Liver (tissue), 9 donors: ENCODE results near the gene ADGRL2. TPM values are rescaled to one million over a fixed set of nuclear protein-coding genes. Genes with fewer than 3 reads are reported as not detected.

Experiments
- DNase-seq: peaks from one replicate; pipeline ENCODE4 v3.0.0-alpha.2; 2017; ENCODE audit warnings: low spot score
- H3K27ac ChIP-seq, 2 donors: one replicate each; pipeline ENCODE4 v1.7.0; 2013; ENCODE audit warnings: inconsistent platforms in 2 of 2, low read length in 2 of 2, control low read depth in 1 of 2, low read depth in 1 of 2, mild to moderate bottlenecking in 1 of 2
- H3K27me3 ChIP-seq, 4 donors: one replicate each; pipeline versions ENCODE4 v1.6.1 to v1.7.0; 2013; ENCODE audit warnings: low read length in 3 of 4, inconsistent platforms in 1 of 4, mild to moderate bottlenecking in 1 of 4, moderate library complexity in 1 of 4; ENCODE audit not compliant: control insufficient read depth in 4 of 4, insufficient read depth in 4 of 4
- H3K36me3 ChIP-seq, 4 donors: one replicate each; pipeline versions ENCODE4 v1.6.1 to v1.7.0; 2013; ENCODE audit warnings: low read length in 3 of 4, mild to moderate bottlenecking in 3 of 4, low read depth in 1 of 4, moderate library complexity in 1 of 4; ENCODE audit not compliant: control insufficient read depth in 4 of 4, insufficient read depth in 3 of 4
- H3K4me1 ChIP-seq, 4 donors: one replicate each; pipeline versions ENCODE4 v1.6.1 to v1.7.0; 2013; ENCODE audit warnings: low read length in 3 of 4, mild to moderate bottlenecking in 3 of 4, moderate library complexity in 1 of 4; ENCODE audit not compliant: control insufficient read depth in 4 of 4, insufficient read depth in 4 of 4
- H3K4me3 ChIP-seq, 3 donors: one replicate each; pipeline versions ENCODE4 v1.6.1 to v1.7.0; 2013; ENCODE audit warnings: low read length in 3 of 3, control low read depth in 1 of 3, low read depth in 1 of 3, mild to moderate bottlenecking in 1 of 3
- H3K9ac ChIP-seq, 2 donors: one replicate each; pipeline ENCODE4 v1.7.0; 2013; ENCODE audit warnings: low read length in 2 of 2, mild to moderate bottlenecking in 2 of 2, moderate library complexity in 2 of 2, control low read depth in 1 of 2, low read depth in 1 of 2
- H3K9me3 ChIP-seq, 4 donors: one replicate each; pipeline versions ENCODE4 v1.6.1 to v1.7.0; 2013; ENCODE audit warnings: low read length in 3 of 4; ENCODE audit not compliant: control insufficient read depth in 4 of 4
- EGR1 ChIP-seq, 2 donors: IDR thresholded peaks; 2 replicates each; pipeline ENCODE4 v1.6.1; 2016 to 2018; ENCODE audit warnings: antibody characterized with exemption in 2 of 2, low read depth in 2 of 2
- FOXA1 ChIP-seq: IDR thresholded peaks from 2 replicates; pipeline ENCODE4 v1.6.1; 2016; ENCODE audit warnings: antibody characterized with exemption
- FOXA2 ChIP-seq: IDR thresholded peaks from 2 replicates; pipeline ENCODE4 v1.6.1; 2016; ENCODE audit warnings: antibody characterized with exemption
- GABPA ChIP-seq, 2 donors: IDR thresholded peaks in 1 of 2; conservative IDR thresholded peaks in 1 of 2; 2 replicates each; pipeline ENCODE4 v1.6.1; 2016; ENCODE audit warnings: antibody characterized with exemption in 2 of 2, mild to moderate bottlenecking in 1 of 2, moderate library complexity in 1 of 2
- HNF4A ChIP-seq, 2 donors: conservative IDR thresholded peaks; 2 replicates each; pipeline ENCODE4 v1.6.1; 2016; ENCODE audit warnings: antibody characterized with exemption in 2 of 2, mild to moderate bottlenecking in 2 of 2
- HNF4G ChIP-seq: IDR thresholded peaks from 2 replicates; pipeline ENCODE4 v1.6.1; 2016; ENCODE audit warnings: antibody characterized with exemption
- JUND ChIP-seq, 2 donors: IDR thresholded peaks; 2 replicates each; pipeline ENCODE4 v1.6.1; 2016; ENCODE audit warnings: antibody characterized with exemption in 2 of 2
- NR2F2 ChIP-seq: IDR thresholded peaks from 2 replicates; pipeline ENCODE4 v1.6.1; 2016; ENCODE audit warnings: antibody characterized with exemption
- RAD21 ChIP-seq, 2 donors: IDR thresholded peaks; 2 replicates each; pipeline ENCODE4 v1.6.1; 2016; ENCODE audit warnings: antibody characterized with exemption in 2 of 2, mild to moderate bottlenecking in 2 of 2
- RXRA ChIP-seq, 2 donors: IDR thresholded peaks; 2 replicates each; pipeline ENCODE4 v1.6.1; 2017 to 2018; ENCODE audit warnings: antibody characterized with exemption in 2 of 2, mild to moderate bottlenecking in 1 of 2
- SP1 ChIP-seq: IDR thresholded peaks from 2 replicates; pipeline ENCODE4 v1.6.1; 2018; ENCODE audit warnings: antibody characterized with exemption, mild to moderate bottlenecking
- TAF1 ChIP-seq: conservative IDR thresholded peaks from 2 replicates; pipeline ENCODE4 v1.6.1; 2016; ENCODE audit warnings: antibody characterized with exemption, mild to moderate bottlenecking
- YY1 ChIP-seq: IDR thresholded peaks from 2 replicates; pipeline ENCODE4 v1.6.1; 2016; ENCODE audit warnings: antibody characterized with exemption, mild to moderate bottlenecking
- ZBTB33 ChIP-seq: IDR thresholded peaks from 2 replicates; pipeline ENCODE4 v1.6.1; 2016; ENCODE audit warnings: antibody characterized with exemption
- WGBS: extraction: QIAGEN DNeasy Blood & Tissue Kit; methylation state at CpG from one replicate; pipeline ENCODE4 v1.1.7; 2013; 5-methylcytosine and 5-hydroxymethylcytosine counted together
- polyA plus RNA-seq, 2 donors: library from polyadenylated mRNA; stranded (reverse) in 1 of 2; unstranded in 1 of 2; fragments of 200-250 nt in 1 of 2; fragments of >200 nt in 1 of 2; fragmentation: Nextera tagmentation in 1 of 2; extraction: Ambion mirVana in 1 of 2; gene quantifications; one replicate each; pipeline versions ENCODE4 v1.2.1 to v1.2.3, GENCODE V29; 2013 to 2015
- total RNA-seq, 2 donors: library from RNA; depleted of rRNA; stranded (reverse); fragments of >200 nt; gene quantifications; one replicate each; pipeline ENCODE4 v1.2.3, GENCODE V29; 2014
- TF ChIP-seq, protein P1 (sequence below): IDR thresholded peaks from 2 replicates; pipeline ENCODE4 v1.6.1; 2016; ENCODE audit warnings: antibody characterized with exemption
- TF ChIP-seq, protein P2 (sequence below): IDR thresholded peaks from 2 replicates; pipeline ENCODE4 v1.6.1; 2016; ENCODE audit warnings: antibody characterized with exemption, mild to moderate bottlenecking
- TF ChIP-seq, protein P3 (sequence below): fragments of 150-350 bp; IDR thresholded peaks from 2 replicates; pipeline ENCODE4 v1.5.1; 2017; ENCODE audit warnings: improper control_type of control experiment, low read depth, low read length; ENCODE audit not compliant: missing input control
- donor health status: healthy.
- donor health status: healthy.
- donor health status: healthy.
- donor health status: healthy.
- donor health status: healthy.

ADGRL2 gene
- total and polyA plus RNA-seq, 4 donors, result 21.1 to 82.0 (median 31.7) TPM

- no peaks in the 10 kb centered on the region for H3K9me3 ChIP-seq
- no peak overlapping the region for H3K27ac ChIP-seq
- no peaks in the 10 kb centered on the region for H3K36me3 ChIP-seq
- no peaks in the 10 kb centered on the region for H3K27me3 ChIP-seq
- no peak for TF ChIP-seq NR2F2
- TF ChIP-seq, protein P1, sequence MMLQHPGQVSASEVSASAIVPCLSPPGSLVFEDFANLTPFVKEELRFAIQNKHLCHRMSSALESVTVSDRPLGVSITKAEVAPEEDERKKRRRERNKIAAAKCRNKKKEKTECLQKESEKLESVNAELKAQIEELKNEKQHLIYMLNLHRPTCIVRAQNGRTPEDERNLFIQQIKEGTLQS, result no peak
- no peak for TF ChIP-seq SP1
- TF ChIP-seq GABPA (IDR thresholded peaks at IDR 0.05 in 1 of 2, conservative IDR thresholded peaks at IDR 0.05 in 1 of 2), result no peak
- no peak for TF ChIP-seq RAD21 (IDR thresholded peaks at IDR 0.05)
- TF ChIP-seq, protein P2, sequence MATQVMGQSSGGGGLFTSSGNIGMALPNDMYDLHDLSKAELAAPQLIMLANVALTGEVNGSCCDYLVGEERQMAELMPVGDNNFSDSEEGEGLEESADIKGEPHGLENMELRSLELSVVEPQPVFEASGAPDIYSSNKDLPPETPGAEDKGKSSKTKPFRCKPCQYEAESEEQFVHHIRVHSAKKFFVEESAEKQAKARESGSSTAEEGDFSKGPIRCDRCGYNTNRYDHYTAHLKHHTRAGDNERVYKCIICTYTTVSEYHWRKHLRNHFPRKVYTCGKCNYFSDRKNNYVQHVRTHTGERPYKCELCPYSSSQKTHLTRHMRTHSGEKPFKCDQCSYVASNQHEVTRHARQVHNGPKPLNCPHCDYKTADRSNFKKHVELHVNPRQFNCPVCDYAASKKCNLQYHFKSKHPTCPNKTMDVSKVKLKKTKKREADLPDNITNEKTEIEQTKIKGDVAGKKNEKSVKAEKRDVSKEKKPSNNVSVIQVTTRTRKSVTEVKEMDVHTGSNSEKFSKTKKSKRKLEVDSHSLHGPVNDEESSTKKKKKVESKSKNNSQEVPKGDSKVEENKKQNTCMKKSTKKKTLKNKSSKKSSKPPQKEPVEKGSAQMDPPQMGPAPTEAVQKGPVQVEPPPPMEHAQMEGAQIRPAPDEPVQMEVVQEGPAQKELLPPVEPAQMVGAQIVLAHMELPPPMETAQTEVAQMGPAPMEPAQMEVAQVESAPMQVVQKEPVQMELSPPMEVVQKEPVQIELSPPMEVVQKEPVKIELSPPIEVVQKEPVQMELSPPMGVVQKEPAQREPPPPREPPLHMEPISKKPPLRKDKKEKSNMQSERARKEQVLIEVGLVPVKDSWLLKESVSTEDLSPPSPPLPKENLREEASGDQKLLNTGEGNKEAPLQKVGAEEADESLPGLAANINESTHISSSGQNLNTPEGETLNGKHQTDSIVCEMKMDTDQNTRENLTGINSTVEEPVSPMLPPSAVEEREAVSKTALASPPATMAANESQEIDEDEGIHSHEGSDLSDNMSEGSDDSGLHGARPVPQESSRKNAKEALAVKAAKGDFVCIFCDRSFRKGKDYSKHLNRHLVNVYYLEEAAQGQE, result no peak
- no peak for TF ChIP-seq YY1
- TF ChIP-seq JUND (IDR thresholded peaks at IDR 0.05), result no peak
- no peak for TF ChIP-seq TAF1
- TF ChIP-seq HNF4A (conservative IDR thresholded peaks at IDR 0.05), result no peak
- TF ChIP-seq FOXA2, result no peak
- TF ChIP-seq ZBTB33, result no peak
- TF ChIP-seq RXRA (IDR thresholded peaks at IDR 0.05), result no peak
- no peak for TF ChIP-seq HNF4G
- TF ChIP-seq EGR1 (IDR thresholded peaks at IDR 0.05; ENCODE audit: low read depth in 2 of 2), result no peak
- TF ChIP-seq, protein P3, sequence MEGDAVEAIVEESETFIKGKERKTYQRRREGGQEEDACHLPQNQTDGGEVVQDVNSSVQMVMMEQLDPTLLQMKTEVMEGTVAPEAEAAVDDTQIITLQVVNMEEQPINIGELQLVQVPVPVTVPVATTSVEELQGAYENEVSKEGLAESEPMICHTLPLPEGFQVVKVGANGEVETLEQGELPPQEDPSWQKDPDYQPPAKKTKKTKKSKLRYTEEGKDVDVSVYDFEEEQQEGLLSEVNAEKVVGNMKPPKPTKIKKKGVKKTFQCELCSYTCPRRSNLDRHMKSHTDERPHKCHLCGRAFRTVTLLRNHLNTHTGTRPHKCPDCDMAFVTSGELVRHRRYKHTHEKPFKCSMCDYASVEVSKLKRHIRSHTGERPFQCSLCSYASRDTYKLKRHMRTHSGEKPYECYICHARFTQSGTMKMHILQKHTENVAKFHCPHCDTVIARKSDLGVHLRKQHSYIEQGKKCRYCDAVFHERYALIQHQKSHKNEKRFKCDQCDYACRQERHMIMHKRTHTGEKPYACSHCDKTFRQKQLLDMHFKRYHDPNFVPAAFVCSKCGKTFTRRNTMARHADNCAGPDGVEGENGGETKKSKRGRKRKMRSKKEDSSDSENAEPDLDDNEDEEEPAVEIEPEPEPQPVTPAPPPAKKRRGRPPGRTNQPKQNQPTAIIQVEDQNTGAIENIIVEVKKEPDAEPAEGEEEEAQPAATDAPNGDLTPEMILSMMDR, result no peak
- TF ChIP-seq FOXA1, result no peak
- WGBS, result 97% methylated on average over 1 of the region's 1 CpG
- no peak for DNase-seq
- no peaks in the 10 kb centered on the region for H3K4me1 ChIP-seq
- no peak overlapping the region for H3K9ac ChIP-seq
- H3K4me3 ChIP-seq, result no peak overlapping the region
Observed at GRCh38 chr1:81780705-81781454, 19.9 kb upstream of the ADGRL2 start.
